Right ventricle myocardium inferior (tissue), 1 donor: ENCODE measurements around the gene TCP1. TPM values are rescaled to one million over a fixed set of nuclear protein-coding genes. Genes with fewer than 3 reads are reported as not detected.
"Not testable (repeated sequence)": the region's sequence is repeated elsewhere in the genome, so short reads cannot be mapped to it uniquely, and the experiment has no call there.

Experiments
- ATAC-seq: fragments of 200-7000 bp; cut with Tn5 transposase; one replicate; pipeline ENCODE4 v1.9.1; 2020; ENCODE audit warnings: mild to moderate bottlenecking, moderate library complexity
- DNase-seq: peaks from one replicate; pipeline ENCODE4 v3.0.0; 2021; ENCODE audit errors: missing footprints
- intact Hi-C: fragments of 100-400 bp; cut with DNase I; formaldehyde crosslinking; loops from one replicate; pipeline ENCODE4 v1.11.0; 2022
- total RNA-seq: library from RNA; stranded (reverse); fragmentation: NEBNext Ultra II Directional; extraction: Animal tissue kit (Norgen Biotek cat#: 25700); gene quantifications from one replicate; pipeline ENCODE4 v1.2.1, GENCODE V29; 2021
- donor health status: DM: no; HTN: yes; CAD: no; lungs with severe emphysema.

Gene TCP1
- total RNA-seq, 1 donor from 2014 or later, result 170 TPM

- intact Hi-C loops, result no loop called here
- DNase-seq, result no peak
- ATAC-seq, result no peak
These were observed 30.7 kb upstream of the TCP1 start for GRCh38 chr6:159819932-159820640.

GRCh38 chr6:159819098-159819497, 29.7 kb upstream of the TCP1 start:
- ATAC-seq (no peak), DNase-seq (no peak)
- intact Hi-C loops, result no loop called here

GRCh38 chr6:159817951-159818739, 28.7 kb upstream of the TCP1 start:
- ATAC-seq, result no peak
- intact Hi-C loops, result no loop called here
- DNase-seq, result no peak

- intact Hi-C loops, ATAC-seq, DNase-seq: not testable (repeated sequence)
These were observed 27.4 kb upstream of the TCP1 start for GRCh38 chr6:159816775-159817174.

GRCh38 chr6:159815410-159815809, 26.0 kb upstream of the TCP1 start:
- ATAC-seq (no peak), DNase-seq (no peak)
- intact Hi-C loops, result no loop called here

GRCh38 chr6:159813781-159814180, 24.4 kb upstream of the TCP1 start:
- no peak for ATAC-seq
- DNase-seq, result no peak
- intact Hi-C loops, result no loop called here

- no peak for DNase-seq
- no peak for ATAC-seq
- intact Hi-C loops, result no loop called here
These were observed 19.7 kb upstream of the TCP1 start for GRCh38 chr6:159809149-159809548.

GRCh38 chr6:159808647-159809046, 19.2 kb upstream of the TCP1 start:
- DNase-seq, result no peak
- intact Hi-C loops, result no loop called here
- ATAC-seq, result no peak

GRCh38 chr6:159807150-159807858, 17.9 kb upstream of the TCP1 start:
- DNase-seq, result no peak
- no peak for ATAC-seq
- intact Hi-C loops, result no loop called here

- ATAC-seq, result no peak
- intact Hi-C loops, result no loop called here
- DNase-seq, result no peak
These were observed 16.6 kb upstream of the TCP1 start for GRCh38 chr6:159806021-159806458.

GRCh38 chr6:159805440-159806020, 16.1 kb upstream of the TCP1 start:
- ATAC-seq (no peak), DNase-seq (no peak)
- intact Hi-C loops, result no loop called here

- no peak for DNase-seq
- intact Hi-C loops, result no loop called here
- no peak for ATAC-seq
These were observed 15.1 kb upstream of the TCP1 start for GRCh38 chr6:159804504-159804903.

- DNase-seq, result no peak
- intact Hi-C loops, result no loop called here
- ATAC-seq, result no peak
These were observed 12.5 kb upstream of the TCP1 start for GRCh38 chr6:159801935-159802334.

GRCh38 chr6:159800141-159800865, 10.9 kb upstream of the TCP1 start, which contains the start of gene PNLDC1:
PNLDC1 (plus strand) TSS chr6:159800276; CDS start chr6:159800308, 32 bp downstream.
- DNase-seq (no peak), ATAC-seq (no peak)
- intact Hi-C loops, result no loop called here

GRCh38 chr6:159797554-159797953, 8.2 kb upstream of the TCP1 start:
- intact Hi-C loops, result no loop called here
- ATAC-seq, result no peak
- no peak for DNase-seq

- DNase-seq, intact Hi-C loops, ATAC-seq: not testable (repeated sequence)
These were observed 5.6 kb upstream of the TCP1 start for GRCh38 chr6:159794976-159795375.

GRCh38 chr6:159790956-159791598, 1.7 kb upstream of the TCP1 start:
- intact Hi-C loops, result loop anchor here (1.0 kb wide), 1 partner anchor 97 kb away; no protein-coding TSS in a partner anchor
- DNase-seq (no peak), ATAC-seq (no peak)
